ENCODE data around the gene PCDHGC3.

The PCDHGC3 gene

DNA sequence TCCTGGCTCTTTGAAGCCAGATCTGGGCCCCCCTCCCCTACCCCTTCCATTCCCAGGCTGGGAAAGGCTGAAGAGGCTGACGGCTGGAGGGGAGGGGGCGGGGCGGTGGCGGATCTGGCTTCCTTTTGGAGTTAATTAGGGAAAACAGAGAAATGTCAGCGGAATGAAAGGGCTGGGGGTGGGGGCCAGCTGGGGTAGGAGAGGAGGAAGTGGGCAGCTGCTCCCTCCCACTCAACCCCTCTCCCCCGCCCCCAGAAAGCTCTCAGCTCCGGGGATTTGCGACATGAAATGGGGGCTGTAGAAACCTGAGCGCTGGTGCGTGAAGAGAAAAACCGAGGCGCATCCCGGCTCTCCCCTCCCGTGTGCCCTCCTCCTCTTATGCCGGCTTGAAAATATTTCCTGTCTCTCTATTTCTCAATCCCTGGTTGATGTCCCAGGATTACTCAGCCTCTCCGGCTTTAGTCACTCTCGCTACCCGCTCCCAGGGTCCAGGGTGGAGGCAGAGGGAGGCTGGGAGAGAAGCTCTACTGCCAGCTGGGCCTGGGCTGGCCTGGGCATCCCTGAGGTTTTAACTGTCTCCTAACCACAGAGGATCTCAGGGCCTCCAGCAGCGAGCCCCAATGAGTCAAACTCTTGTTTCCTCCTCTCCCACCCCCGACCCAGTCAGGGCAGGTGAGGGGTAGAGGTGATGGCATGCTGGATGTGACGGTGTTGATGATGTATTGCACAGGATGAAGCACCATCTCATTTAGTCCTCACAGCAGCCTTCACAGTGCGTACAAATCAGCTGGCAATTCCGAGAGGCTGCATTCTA is 33.2 kb downstream of the PCDHGC3 start:
- DNase-seq: peak; percentile 85

GRCh38 chr5:141510160-141510559 is 34.4 kb downstream of the PCDHGC3 start:
- no peak for DNase-seq

DNA sequence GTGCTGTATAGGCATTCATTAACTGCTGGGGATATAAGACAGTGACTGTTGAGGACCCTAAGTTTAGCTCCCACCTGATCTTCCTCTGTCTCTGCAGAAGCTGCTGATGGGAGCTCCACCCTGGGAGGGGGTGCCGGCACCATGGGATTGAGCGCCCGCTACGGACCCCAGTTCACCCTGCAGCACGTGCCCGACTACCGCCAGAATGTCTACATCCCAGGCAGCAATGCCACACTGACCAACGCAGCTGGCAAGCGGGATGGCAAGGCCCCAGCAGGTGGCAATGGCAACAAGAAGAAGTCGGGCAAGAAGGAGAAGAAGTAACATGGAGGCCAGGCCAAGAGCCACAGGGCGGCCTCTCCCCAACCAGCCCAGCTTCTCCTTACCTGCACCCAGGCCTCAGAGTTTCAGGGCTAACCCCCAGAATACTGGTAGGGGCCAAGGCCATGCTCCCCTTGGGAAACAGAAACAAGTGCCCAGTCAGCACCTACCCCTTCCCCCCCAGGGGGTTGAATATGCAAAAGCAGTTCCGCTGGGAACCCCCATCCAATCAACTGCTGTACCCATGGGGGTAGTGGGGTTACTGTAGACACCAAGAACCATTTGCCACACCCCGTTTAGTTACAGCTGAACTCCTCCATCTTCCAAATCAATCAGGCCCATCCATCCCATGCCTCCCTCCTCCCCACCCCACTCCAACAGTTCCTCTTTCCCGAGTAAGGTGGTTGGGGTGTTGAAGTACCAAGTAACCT is 35.3 kb downstream of the PCDHGC3 start:
- no peak for DNase-seq

DNA sequence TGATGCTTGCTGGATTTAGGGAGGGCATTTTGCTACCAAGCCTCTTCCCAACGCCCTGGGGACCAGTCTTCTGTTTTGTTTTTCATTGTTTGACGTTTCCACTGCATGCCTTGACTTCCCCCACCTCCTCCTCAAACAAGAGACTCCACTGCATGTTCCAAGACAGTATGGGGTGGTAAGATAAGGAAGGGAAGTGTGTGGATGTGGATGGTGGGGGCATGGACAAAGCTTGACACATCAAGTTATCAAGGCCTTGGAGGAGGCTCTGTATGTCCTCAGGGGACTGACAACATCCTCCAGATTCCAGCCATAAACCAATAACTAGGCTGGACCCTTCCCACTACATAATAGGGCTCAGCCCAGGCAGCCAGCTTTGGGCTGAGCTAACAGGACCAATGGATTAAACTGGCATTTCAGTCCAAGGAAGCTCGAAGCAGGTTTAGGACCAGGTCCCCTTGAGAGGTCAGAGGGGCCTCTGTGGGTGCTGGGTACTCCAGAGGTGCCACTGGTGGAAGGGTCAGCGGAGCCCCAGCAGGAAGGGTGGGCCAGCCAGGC is 36.1 kb downstream of the PCDHGC3 start:
- DNase-seq: no peak

- peak; percentile 82 for DNase-seq
These were observed 36.7 kb downstream of the PCDHGC3 start for GRCh38 chr5:141512390-141512910.

GRCh38 chr5:141512911-141513626 is 37.3 kb downstream of the PCDHGC3 start:
- peak; percentile 87 for DNase-seq

- peak; percentile 94 for DNase-seq
These were observed 38.0 kb downstream of the PCDHGC3 start for GRCh38 chr5:141513627-141514329.

- DNase-seq: peak; percentile 62
These were observed 38.8 kb downstream of the PCDHGC3 start for GRCh38 chr5:141514330-141515133.

DNA sequence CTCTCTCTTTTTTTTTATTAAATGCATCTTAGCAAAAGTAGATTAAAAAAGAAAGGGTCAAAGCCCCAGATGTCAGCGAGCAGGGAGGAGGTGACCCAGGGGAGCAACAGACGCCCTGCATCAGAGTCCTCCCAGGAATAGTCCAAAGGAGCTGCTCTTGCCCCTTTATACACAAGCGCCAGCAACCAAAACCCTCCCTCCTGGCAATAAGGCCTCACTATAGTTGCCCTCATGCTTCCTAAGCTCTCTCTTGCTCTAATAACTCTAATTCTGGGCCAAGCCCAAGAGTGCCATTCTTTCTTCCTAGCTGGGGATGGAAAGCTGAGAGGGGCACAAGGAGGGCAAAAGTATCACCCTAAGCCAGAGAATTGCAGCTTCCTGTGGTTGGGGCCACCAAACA is 39.4 kb downstream of the PCDHGC3 start:
- no peak for DNase-seq

GRCh38 chr5:141515946-141516671 is 40.3 kb downstream of the PCDHGC3 start:
- no peak for DNase-seq

GRCh38 chr5:141516672-141517025 is 40.9 kb downstream of the PCDHGC3 start:
- DNase-seq: no peak

- no peak for DNase-seq
These were observed 41.5 kb downstream of the PCDHGC3 start for GRCh38 chr5:141517312-141517711.

GRCh38 chr5:141517880-141518617 is 42.3 kb downstream of the PCDHGC3 start:
- no peak for DNase-seq

DNA sequence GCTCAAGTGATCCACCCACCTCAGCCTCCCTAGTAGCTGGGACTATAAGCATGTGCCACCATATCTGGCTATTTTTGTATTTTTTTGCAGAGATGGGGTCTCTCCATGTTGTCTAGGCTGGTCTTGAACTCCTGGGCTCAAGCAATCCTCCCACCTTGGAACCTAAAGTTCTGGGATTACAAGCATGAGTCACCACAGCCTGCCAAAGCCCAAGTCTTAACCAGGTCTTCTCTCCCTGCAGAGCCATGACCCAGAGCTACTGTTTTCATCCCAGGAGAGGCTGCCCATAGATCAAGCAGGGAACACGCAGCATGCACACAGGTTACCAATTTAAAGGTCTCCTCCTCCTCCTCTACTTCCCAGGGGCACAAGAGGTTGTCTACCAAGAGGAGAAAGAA is 42.9 kb downstream of the PCDHGC3 start:
- no peak for DNase-seq

GRCh38 chr5:141519605-141520565 is 44.1 kb downstream of the PCDHGC3 start:
- DNase-seq: no peak

GRCh38 chr5:141521244-141521781 is 45.5 kb downstream of the PCDHGC3 start:
- DNase-seq: peak; percentile 68

DNA sequence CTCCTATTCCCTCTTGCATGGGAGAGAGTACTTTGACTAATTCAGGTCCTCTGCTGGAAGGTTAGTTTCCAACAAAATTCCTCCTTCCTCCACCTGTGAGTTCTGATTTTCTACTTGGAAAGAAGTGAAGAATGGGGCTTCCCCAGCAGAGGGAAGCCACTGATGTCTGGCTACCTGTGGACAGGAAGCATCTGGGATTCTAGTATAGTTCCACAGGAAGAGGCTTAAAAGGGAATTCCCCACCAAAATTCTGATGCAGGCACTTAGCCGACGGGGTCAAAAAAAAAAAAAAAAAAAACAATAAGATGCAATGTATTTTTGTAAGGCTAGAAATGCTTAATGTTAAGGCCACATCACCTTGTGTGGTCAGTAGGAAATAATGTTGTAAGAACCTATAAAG is 46.5 kb downstream of the PCDHGC3 start:
- DNase-seq: no peak

GRCh38 chr5:141523991-141524390 is 48.2 kb downstream of the PCDHGC3 start:
- no peak for DNase-seq

Measured in left hindlimb (tissue), 1 donor.